SH-SY5Y (cell line): ENCODE measurements around the gene FBXL17.

ENCODE experiments used
- GATA2 ChIP-seq: IDR thresholded peaks from 2 replicates; pipeline ENCODE4 v1.6.1; 2011; ENCODE audit warnings: mild to moderate bottlenecking, low read depth, low read length
- GATA3 ChIP-seq: IDR thresholded peaks from 2 replicates; pipeline ENCODE4 v1.6.1; 2011; ENCODE audit warnings: low read depth, mild to moderate bottlenecking, low read length, moderate library complexity

- TF ChIP-seq GATA3 (no peak), GATA2 (no peak)
Measured at GRCh38 chr5:107958432-107958831, 423.5 kb downstream of the FBXL17 start.
